CD14-positive monocyte (primary cell): ENCODE data around the gene TOP3A. TPM values are rescaled to one million over a fixed set of nuclear protein-coding genes. Genes with fewer than 3 reads are reported as not detected.

ENCODE experiments used
- DNase-seq, 3 donors: peaks; one replicate each; pipeline ENCODE4 v3.0.0-alpha.2; 2011 to 2022
- H2AFZ ChIP-seq: 2 replicates; pipeline ENCODE4 v1.6.0; 2012; ENCODE audit warnings: mild to moderate bottlenecking, low read depth, low read length, inconsistent platforms; ENCODE audit not compliant: insufficient read depth, poor library complexity, severe bottlenecking
- H3K27ac ChIP-seq, 2 donors: 1 replicate in 1 of 2; 2 replicates in 1 of 2; pipeline ENCODE4 v1.5.1; 2012 to 2013; ENCODE audit warnings: low read length in 2 of 2, control low read depth in 1 of 2, inconsistent platforms in 1 of 2, low read depth in 1 of 2, mild to moderate bottlenecking in 1 of 2
- H3K27me3 ChIP-seq, 2 donors: one replicate each; pipeline versions ENCODE4 v1.6.0 to v1.6.1; 2011 to 2013; ENCODE audit warnings: low read length in 2 of 2; ENCODE audit not compliant: control insufficient read depth in 2 of 2, insufficient read depth in 2 of 2
- H3K36me3 ChIP-seq, 2 donors: replicated peaks in 1 of 2; 1 replicate in 1 of 2; 2 replicates in 1 of 2; pipeline versions ENCODE4 v1.5.1 to v1.6.1; 2012 to 2013; ENCODE audit warnings: low read length in 2 of 2, control low read depth in 1 of 2, inconsistent platforms in 1 of 2, mild to moderate bottlenecking in 1 of 2; ENCODE audit not compliant: insufficient read depth in 2 of 2, control insufficient read depth in 1 of 2
- H3K4me1 ChIP-seq, 2 donors: 1 replicate in 1 of 2; 2 replicates in 1 of 2; pipeline versions ENCODE4 v1.5.1 to v1.6.1; 2012 to 2013; ENCODE audit warnings: low read length in 2 of 2, control low read depth in 1 of 2, inconsistent platforms in 1 of 2, mild to moderate bottlenecking in 1 of 2, moderate library complexity in 1 of 2; ENCODE audit not compliant: insufficient read depth in 2 of 2, control insufficient read depth in 1 of 2
- H3K4me2 ChIP-seq: replicated peaks from 2 replicates; pipeline ENCODE3; 2012; ENCODE audit warnings: low read length, moderate library complexity, mild to moderate bottlenecking; ENCODE audit not compliant: poor library complexity, severe bottlenecking; ENCODE audit errors: extremely low read depth
- H3K4me3 ChIP-seq, 3 experiments: fragments of 200-600 bp in 1 of 3; sonication (generic) in 1 of 3; replicated peaks in 1 of 3; 1 replicate in 2 of 3; 2 replicates in 1 of 3; pipeline ENCODE4 v1.5.1; 2011 to 2013; ENCODE audit warnings: low read length in 3 of 3, mild to moderate bottlenecking in 3 of 3, control low read depth in 2 of 3, low read depth in 2 of 3, inconsistent platforms in 1 of 3, moderate library complexity in 1 of 3
- H3K79me2 ChIP-seq: 2 replicates; pipeline ENCODE4 v1.6.0; 2012; ENCODE audit warnings: mild to moderate bottlenecking, control low read depth, inconsistent platforms, low read length, moderate library complexity; ENCODE audit not compliant: insufficient read depth
- H3K9ac ChIP-seq: 2 replicates; pipeline ENCODE4 v1.6.0; 2017; ENCODE audit warnings: low read length, mild to moderate bottlenecking; ENCODE audit not compliant: insufficient read depth, poor library complexity, severe bottlenecking
- H3K9me3 ChIP-seq, 2 donors: replicated peaks in 1 of 2; 1 replicate in 1 of 2; 2 replicates in 1 of 2; pipeline versions ENCODE4 v1.5.1 to v1.6.1; 2012 to 2013; ENCODE audit warnings: low read length in 2 of 2, control low read depth in 1 of 2; ENCODE audit not compliant: control insufficient read depth in 1 of 2, insufficient read depth in 1 of 2
- H4K20me1 ChIP-seq: 2 replicates; pipeline ENCODE4 v1.6.0; 2012; ENCODE audit warnings: mild to moderate bottlenecking, low read length, control low read depth, moderate library complexity; ENCODE audit not compliant: insufficient read depth
- H3K27ac Mint-ChIP-seq, 7 donors: one replicate each; pipeline ENCODE4 v1.8.0; 2020; ENCODE audit warnings: mild to moderate bottlenecking in 7 of 7, mixed read lengths in 7 of 7, moderate library complexity in 6 of 7, inconsistent platforms in 2 of 7
- H3K27me3 Mint-ChIP-seq, 3 donors: one replicate each; pipeline ENCODE4 v1.8.0; 2021 to 2022; ENCODE audit warnings: low read depth in 3 of 3, mild to moderate bottlenecking in 3 of 3, mixed read lengths in 3 of 3, moderate library complexity in 3 of 3, inconsistent platforms in 1 of 3
- H3K36me3 Mint-ChIP-seq, 2 donors: one replicate each; pipeline ENCODE4 v1.8.0; 2020; ENCODE audit warnings: mixed read lengths in 2 of 2, inconsistent platforms in 1 of 2, mild to moderate bottlenecking in 1 of 2
- H3K4me1 Mint-ChIP-seq: one replicate; pipeline ENCODE4 v1.8.0; 2020; ENCODE audit warnings: mild to moderate bottlenecking, mixed read lengths
- H3K4me3 Mint-ChIP-seq, 2 donors: one replicate each; pipeline ENCODE4 v1.8.0; 2020; ENCODE audit warnings: mild to moderate bottlenecking in 2 of 2, mixed read lengths in 2 of 2, moderate library complexity in 1 of 2
- H3K9me3 Mint-ChIP-seq, 7 donors: one replicate each; pipeline ENCODE4 v1.8.0; 2020 to 2022; ENCODE audit warnings: mixed read lengths in 7 of 7, mild to moderate bottlenecking in 6 of 7, moderate library complexity in 6 of 7, inconsistent platforms in 2 of 7
- CTCF ChIP-seq: fragments of 200-600 bp; IDR thresholded peaks from one replicate; pipeline ENCODE4 v1.8.0; 2022; ENCODE audit warnings: antibody characterized with exemption, mild to moderate bottlenecking
- WGBS: methylation state at CpG from one replicate; pipeline ENCODE4 v1.1.5; 2013; ENCODE audit warnings: missing lambda C conversion rate; ENCODE audit not compliant: insufficient coverage; 5-methylcytosine and 5-hydroxymethylcytosine counted together
- intact Hi-C, 2 donors: fragments of 100-400 bp; cut with micrococcal nuclease; formaldehyde crosslinking; loops; one replicate each; pipeline versions ENCODE4 v1.15.0 to v1.15.1; 2023
- polyA plus RNA-seq, 3 donors: library from polyadenylated mRNA; depleted of rRNA in 1 of 3; unstranded in 2 of 3; stranded (reverse) in 1 of 3; fragments of 300-500 nt in 2 of 3; fragments of >200 nt in 1 of 3; fragmentation: Illumina TruSeq in 2 of 3; gene quantifications; 1 replicate in 2 of 3; 2 replicates in 1 of 3; pipeline ENCODE4 v1.2.3, GENCODE V29; 2012 to 2021

TOP3A gene
- polyA plus RNA-seq, 3 donors = 15.2 to 25.6 (median 22.3) TPM

GRCh38 chr17:18280249-18280648 is 34.5 kb downstream of the TOP3A start:
- H3K4me1 Mint-ChIP-seq = no peaks in the 10 kb centered on the region
- no peaks in the 10 kb centered on the region for H3K9me3 Mint-ChIP-seq
- H3K4me3 ChIP-seq = no peak overlapping the region
- no peak overlapping the region for H3K4me2 ChIP-seq
- peaks cover 77 to 99% of the 10 kb centered on the region in 2 donors for H3K36me3 Mint-ChIP-seq
- no peak overlapping the region for H3K4me3 Mint-ChIP-seq
- no peak for TF ChIP-seq CTCF
- DNase-seq = no peak
- H2AFZ ChIP-seq = no peak overlapping the region
- no peak overlapping the region for H3K27ac ChIP-seq
- intact Hi-C loops = no loop called here
- peaks cover 86 to 99% of the 10 kb centered on the region in 2 donors for H3K36me3 ChIP-seq
- peaks cover 0 to 1% (median 0%) of the 10 kb centered on the region in 3 donors for H3K27me3 Mint-ChIP-seq
- H3K27me3 ChIP-seq = no peaks in the 10 kb centered on the region
- H4K20me1 ChIP-seq = peaks cover 7% of the 10 kb centered on the region
- no peaks in the 10 kb centered on the region for H3K9me3 ChIP-seq
- H3K79me2 ChIP-seq = no peaks in the 10 kb centered on the region
- 100% methylated on average over 4 of the region's 4 CpGs for WGBS
- no peak overlapping the region for H3K9ac ChIP-seq
- no peaks in the 10 kb centered on the region for H3K4me1 ChIP-seq
- H3K27ac Mint-ChIP-seq = no peak overlapping the region

GRCh38 chr17:18278867-18279266 is 35.9 kb downstream of the TOP3A start:
- no peak overlapping the region for H3K27ac Mint-ChIP-seq
- no peaks in the 10 kb centered on the region for H3K4me1 Mint-ChIP-seq
- H3K36me3 Mint-ChIP-seq = peaks cover 76 to 98% of the 10 kb centered on the region in 2 donors
- H3K36me3 ChIP-seq = peaks cover 83 to 97% of the 10 kb centered on the region in 2 donors
- no peak for DNase-seq
- no peak overlapping the region for H3K4me3 Mint-ChIP-seq
- no peaks in the 10 kb centered on the region for H3K9me3 Mint-ChIP-seq
- peaks cover 0 to 1% (median 1%) of the 10 kb centered on the region in 3 donors for H3K27me3 Mint-ChIP-seq
- H4K20me1 ChIP-seq = peaks cover 7% of the 10 kb centered on the region
- no peak overlapping the region for H3K4me2 ChIP-seq
- no peak for TF ChIP-seq CTCF
- no peaks in the 10 kb centered on the region for H3K27me3 ChIP-seq
- H3K9ac ChIP-seq = no peak overlapping the region
- no peaks in the 10 kb centered on the region for H3K79me2 ChIP-seq
- H3K4me3 ChIP-seq = no peak overlapping the region
- no peak overlapping the region for H2AFZ ChIP-seq
- H3K27ac ChIP-seq = no peak overlapping the region
- WGBS = 100% methylated on average over 1 of the region's 3 CpGs
- intact Hi-C loops = no loop called here
- no peaks in the 10 kb centered on the region for H3K4me1 ChIP-seq
- H3K9me3 ChIP-seq = no peaks in the 10 kb centered on the region
